ENCODE results near the gene ERVH48-1. TPM values are rescaled to one million over a fixed set of nuclear protein-coding genes. Genes with fewer than 3 reads are reported as not detected.
"Not testable (repeated sequence)": the region's sequence is repeated elsewhere in the genome, so short reads cannot be mapped to it uniquely, and the experiment has no call there.

ERVH48-1 gene
- total RNA-seq, 3 donors from 2014 or later: not detected

DNA sequence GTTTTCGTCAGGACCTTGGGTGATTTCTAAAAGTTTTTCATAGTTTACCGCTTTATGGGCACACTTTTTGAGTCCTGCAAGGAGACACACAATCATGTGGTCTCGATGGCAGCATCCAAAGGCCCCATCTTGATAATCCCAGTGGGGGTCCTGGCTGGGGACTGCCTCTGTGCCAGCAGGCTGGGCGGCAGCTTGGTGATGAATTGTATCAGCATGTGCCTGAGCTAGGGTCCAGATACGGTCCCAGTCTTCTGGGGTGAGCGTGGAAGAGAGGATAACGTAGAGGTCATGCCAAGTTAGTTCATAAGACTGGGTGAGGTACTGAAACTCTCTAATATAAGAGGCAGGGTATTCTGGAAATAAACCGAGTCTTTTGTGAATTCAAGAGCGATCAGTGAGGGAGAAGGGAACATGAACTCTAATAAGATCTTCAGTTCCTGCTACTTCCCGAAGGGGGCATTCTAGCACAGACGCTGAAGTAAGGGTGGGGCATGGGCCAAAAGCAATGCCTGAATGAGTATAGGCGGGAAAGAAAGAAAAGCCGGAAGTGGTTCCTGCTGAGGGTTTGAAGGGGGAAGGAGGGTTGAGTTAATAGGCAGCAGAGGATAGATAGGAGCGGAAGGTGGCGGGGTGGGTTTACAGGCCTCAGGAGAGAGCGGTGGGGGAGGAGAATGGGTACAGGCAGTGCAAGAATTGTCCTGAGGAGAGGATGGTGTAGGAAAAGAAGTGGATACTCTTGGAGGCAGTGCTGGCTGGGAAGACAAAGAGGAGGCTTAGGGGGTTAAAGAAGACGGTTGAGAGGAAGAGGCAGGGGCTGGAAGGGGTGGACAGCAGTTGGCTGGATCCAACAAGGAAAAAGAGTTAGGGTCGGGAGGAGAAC is 1.6 kb downstream of the ERVH48-1 start:
- TF ChIP-seq, protein P1, sequence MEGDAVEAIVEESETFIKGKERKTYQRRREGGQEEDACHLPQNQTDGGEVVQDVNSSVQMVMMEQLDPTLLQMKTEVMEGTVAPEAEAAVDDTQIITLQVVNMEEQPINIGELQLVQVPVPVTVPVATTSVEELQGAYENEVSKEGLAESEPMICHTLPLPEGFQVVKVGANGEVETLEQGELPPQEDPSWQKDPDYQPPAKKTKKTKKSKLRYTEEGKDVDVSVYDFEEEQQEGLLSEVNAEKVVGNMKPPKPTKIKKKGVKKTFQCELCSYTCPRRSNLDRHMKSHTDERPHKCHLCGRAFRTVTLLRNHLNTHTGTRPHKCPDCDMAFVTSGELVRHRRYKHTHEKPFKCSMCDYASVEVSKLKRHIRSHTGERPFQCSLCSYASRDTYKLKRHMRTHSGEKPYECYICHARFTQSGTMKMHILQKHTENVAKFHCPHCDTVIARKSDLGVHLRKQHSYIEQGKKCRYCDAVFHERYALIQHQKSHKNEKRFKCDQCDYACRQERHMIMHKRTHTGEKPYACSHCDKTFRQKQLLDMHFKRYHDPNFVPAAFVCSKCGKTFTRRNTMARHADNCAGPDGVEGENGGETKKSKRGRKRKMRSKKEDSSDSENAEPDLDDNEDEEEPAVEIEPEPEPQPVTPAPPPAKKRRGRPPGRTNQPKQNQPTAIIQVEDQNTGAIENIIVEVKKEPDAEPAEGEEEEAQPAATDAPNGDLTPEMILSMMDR (IDR thresholded peaks at IDR 0.05): peak; percentile 79 to 91 (median 86)
- TF ChIP-seq POLR2AphosphoS5 (IDR thresholded peaks at IDR 0.05) (peak in 2 of 3 donors; percentile 48 to 74), POLR2A (IDR thresholded peaks at IDR 0.05) (no peak)
- H3K36me3 ChIP-seq: no peaks in the 10 kb centered on the region
- H3K9me3 ChIP-seq: no peaks in the 10 kb centered on the region
- intact Hi-C loops (cut with DNase I; ENCODE audit: low total_unique reads): no loop called here
- DNase-seq (ENCODE audit: low spot score in 2 of 2): peak; percentile 70 to 74
- H3K27me3 ChIP-seq: no peaks in the 10 kb centered on the region
- H3K4me3 ChIP-seq: peak overlapping the region in 1 of 3 donors; percentile 52
- H3K4me1 ChIP-seq: no peaks in the 10 kb centered on the region
- H3K27ac ChIP-seq: peak overlapping the region in 1 of 2 donors; percentile 43

DNA sequence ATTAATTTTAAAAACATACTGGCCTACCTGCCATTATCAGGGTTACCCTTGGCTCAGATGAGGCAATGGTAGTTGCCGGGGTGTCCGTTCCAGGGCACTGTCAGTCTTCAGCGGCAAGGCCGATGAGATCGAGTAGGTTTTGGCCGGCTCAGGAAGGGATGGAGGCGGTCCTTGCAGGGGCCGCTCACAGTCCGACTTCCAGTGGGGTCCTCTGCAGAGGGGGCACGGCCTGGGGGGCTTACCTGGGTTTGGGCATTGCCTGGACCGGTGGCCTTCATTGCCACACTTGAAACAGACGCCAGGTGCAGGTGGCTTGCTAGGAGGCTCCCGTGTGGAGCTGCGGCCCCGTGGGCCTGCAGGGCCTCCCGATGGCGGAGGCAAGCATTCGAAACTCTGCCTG is 2.5 kb downstream of the ERVH48-1 start:
- intact Hi-C loops (cut with DNase I; ENCODE audit: low total_unique reads): no loop called here
- Histone ChIP-seq H3K27me3 (no peaks in the 10 kb centered on the region), H3K36me3 (no peaks in the 10 kb centered on the region), H3K4me1 (no peaks in the 10 kb centered on the region), H3K27ac (no peak overlapping the region), H3K9me3 (no peaks in the 10 kb centered on the region), H3K4me3 (no peak overlapping the region)
- DNase-seq (ENCODE audit: low spot score in 2 of 2): no peak
- TF ChIP-seq POLR2AphosphoS5 (IDR thresholded peaks at IDR 0.05) (no peak), POLR2A (IDR thresholded peaks at IDR 0.05) (no peak)
- TF ChIP-seq, protein P1 (IDR thresholded peaks at IDR 0.05): no peak

DNA sequence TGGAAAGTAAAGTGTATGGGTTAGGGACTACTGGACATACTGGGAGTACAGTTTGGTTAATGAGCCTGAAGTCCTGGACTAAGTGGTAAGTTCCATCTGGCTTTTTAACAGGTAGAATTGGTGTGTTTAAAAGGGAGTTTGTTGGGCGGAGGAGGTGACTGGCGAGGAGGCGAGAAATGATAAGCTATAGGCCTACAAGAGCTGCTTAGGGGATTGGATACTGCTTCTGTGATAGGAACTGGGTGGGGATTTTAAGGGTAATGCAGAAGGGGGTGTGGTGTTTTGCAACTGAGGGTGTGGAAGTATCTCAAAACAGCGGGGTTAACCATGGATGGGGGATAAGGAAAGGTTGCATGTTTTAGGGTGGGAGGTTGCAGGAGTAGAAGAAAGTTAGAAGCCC is 3.5 kb downstream of the ERVH48-1 start:
- no peaks in the 10 kb centered on the region for H3K36me3 ChIP-seq
- intact Hi-C loops (cut with DNase I; ENCODE audit: low total_unique reads): no loop called here
- no peaks in the 10 kb centered on the region for H3K27me3 ChIP-seq
- DNase-seq (ENCODE audit: low spot score in 2 of 2): no peak
- H3K9me3 ChIP-seq: no peaks in the 10 kb centered on the region
- TF ChIP-seq, protein P1 (IDR thresholded peaks at IDR 0.05): no peak
- TF ChIP-seq POLR2A (IDR thresholded peaks at IDR 0.05) (no peak), POLR2AphosphoS5 (IDR thresholded peaks at IDR 0.05) (no peak)
- H3K27ac ChIP-seq: no peak overlapping the region
- H3K4me1 ChIP-seq: no peaks in the 10 kb centered on the region
- H3K4me3 ChIP-seq: no peak overlapping the region

DNA sequence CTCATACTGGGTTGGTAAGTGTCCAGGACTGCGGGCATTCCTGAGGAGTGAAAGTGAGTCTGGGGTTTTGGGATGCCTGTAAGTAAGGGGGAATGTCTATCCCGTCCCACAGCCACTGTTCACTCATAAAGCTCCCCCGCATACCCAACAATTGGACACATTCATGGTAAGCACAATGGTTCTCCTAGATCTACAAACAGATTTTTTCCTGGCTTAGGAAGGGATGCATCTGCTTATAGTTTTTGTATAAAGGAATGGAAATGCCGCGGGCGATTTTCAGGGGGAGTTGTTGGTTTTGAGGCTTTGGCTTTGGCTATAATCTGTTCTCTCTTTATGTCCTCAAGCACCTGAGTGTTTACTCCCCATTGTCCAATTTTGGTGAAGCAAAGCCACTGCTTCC is 7.1 kb downstream of the ERVH48-1 start:
- Histone ChIP-seq H3K4me1 (no peaks in the 10 kb centered on the region), H3K27ac (no peak overlapping the region), H3K4me3 (no peak overlapping the region), H3K36me3 (no peaks in the 10 kb centered on the region), H3K27me3 (no peaks in the 10 kb centered on the region), H3K9me3 (no peaks in the 10 kb centered on the region)
- TF ChIP-seq POLR2AphosphoS5 (IDR thresholded peaks at IDR 0.05): no peak
- TF ChIP-seq POLR2A (IDR thresholded peaks at IDR 0.05): no peak
- TF ChIP-seq, protein P1 (IDR thresholded peaks at IDR 0.05): no peak
- intact Hi-C loops (cut with DNase I; ENCODE audit: low total_unique reads): no loop called here
- DNase-seq (ENCODE audit: low spot score in 2 of 2): no peak

DNA sequence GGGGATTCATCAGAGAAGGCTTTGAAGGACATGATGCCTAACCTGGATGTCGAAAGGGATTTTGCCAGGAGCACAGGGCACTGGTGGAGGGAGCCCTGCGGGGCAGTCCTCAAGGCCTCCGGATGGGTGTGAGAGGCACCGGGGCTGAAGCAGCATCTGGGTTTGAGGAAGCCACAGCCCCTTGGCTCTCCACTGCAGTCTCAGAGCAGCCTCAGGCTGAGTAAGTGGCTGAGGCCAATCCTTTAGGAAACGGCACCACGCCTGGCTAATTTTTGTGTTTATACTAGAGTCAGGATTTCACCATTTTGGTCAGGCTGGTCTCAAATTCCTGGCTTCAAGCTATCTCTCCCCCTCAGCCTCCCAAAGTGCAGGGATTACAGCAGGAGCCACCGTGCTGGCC is 12.0 kb downstream of the ERVH48-1 start:
- TF ChIP-seq POLR2A (IDR thresholded peaks at IDR 0.05) (no peak), POLR2AphosphoS5 (IDR thresholded peaks at IDR 0.05) (no peak)
- TF ChIP-seq, protein P1 (IDR thresholded peaks at IDR 0.05): no peak
- no peaks in the 10 kb centered on the region for H3K4me1 ChIP-seq
- H3K4me3 ChIP-seq: no peak overlapping the region
- H3K36me3 ChIP-seq: no peaks in the 10 kb centered on the region
- no peak for DNase-seq (ENCODE audit: low spot score in 2 of 2)
- no peaks in the 10 kb centered on the region for H3K27me3 ChIP-seq
- no peak overlapping the region for H3K27ac ChIP-seq
- intact Hi-C loops (cut with DNase I; ENCODE audit: low total_unique reads): loop anchor here (5.0 kb wide), 1 partner anchor 46 kb away; no protein-coding TSS in a partner anchor
- no peaks in the 10 kb centered on the region for H3K9me3 ChIP-seq

DNA sequence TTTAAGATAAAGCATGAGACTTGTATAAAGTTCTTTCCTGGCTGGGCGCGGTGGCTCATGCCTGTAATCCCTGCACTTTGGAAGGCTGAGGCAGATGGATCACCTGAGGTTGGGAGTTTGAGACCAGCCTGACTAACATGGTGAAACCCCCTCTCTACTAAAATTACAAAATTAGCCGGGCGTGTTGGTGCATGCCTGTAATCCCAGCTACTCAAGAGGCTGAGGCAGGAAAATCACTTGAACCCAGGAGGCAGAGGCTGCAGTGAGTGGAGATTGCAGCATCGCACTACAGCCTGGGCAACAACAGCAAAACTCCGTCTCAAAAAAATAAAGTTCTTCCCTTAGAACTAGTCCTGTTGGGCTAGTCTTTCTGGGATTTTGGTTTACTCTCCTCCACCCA is 13.5 kb downstream of the ERVH48-1 start:
- H3K27me3 ChIP-seq; H3K9me3 ChIP-seq; H3K4me3 ChIP-seq; H3K4me1 ChIP-seq; H3K36me3 ChIP-seq; DNase-seq (ENCODE audit: low spot score in 2 of 2); H3K27ac ChIP-seq: not testable (repeated sequence)
- intact Hi-C loops (cut with DNase I; ENCODE audit: low total_unique reads): loop anchor here (5.0 kb wide), 1 partner anchor 45 kb away; no protein-coding TSS in a partner anchor

DNA sequence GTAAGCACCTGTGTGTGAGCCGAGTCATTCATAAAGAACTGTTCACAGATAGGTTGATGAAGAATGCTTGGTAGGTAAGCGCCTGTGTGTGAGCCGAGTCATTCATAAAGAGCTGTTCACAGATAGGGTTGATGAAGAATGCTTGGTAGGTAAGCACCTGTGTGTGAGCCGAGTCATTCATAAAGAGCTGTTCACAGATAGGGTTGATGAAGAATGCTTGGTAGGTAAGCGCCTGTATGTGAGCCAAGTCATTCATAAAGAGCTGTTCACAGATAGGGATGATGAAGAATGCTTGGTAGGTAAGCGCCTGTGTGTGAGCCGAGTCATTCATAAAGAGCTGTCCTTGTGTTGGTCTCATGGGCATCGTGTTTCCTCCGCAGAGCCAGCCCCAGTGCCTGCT is 16.9 kb downstream of the ERVH48-1 start:
- H3K4me3 ChIP-seq; DNase-seq (ENCODE audit: low spot score in 2 of 2); H3K27me3 ChIP-seq; H3K9me3 ChIP-seq; H3K4me1 ChIP-seq; intact Hi-C loops (cut with DNase I; ENCODE audit: low total_unique reads); H3K27ac ChIP-seq; H3K36me3 ChIP-seq: not testable (repeated sequence)

All from breast epithelium (tissue), 4 donors.